Astrocyte (in vitro differentiated cells and primary cell): Measurements from ENCODE around the gene AMOTL1.

ENCODE experiments used
- EZH2 ChIP-seq: IDR thresholded peaks from 2 replicates; pipeline ENCODE4 v1.6.1; 2012; ENCODE audit warnings: mild to moderate bottlenecking, low read length, inconsistent platforms; ENCODE audit not compliant: insufficient read depth
- TF ChIP-seq, protein P1 (sequence below): IDR thresholded peaks from 2 replicates; pipeline ENCODE4 v1.5.1; 2011; ENCODE audit warnings: low read depth, mild to moderate bottlenecking, inconsistent platforms, low read length, moderate library complexity; ENCODE audit not compliant: insufficient read depth

DNA sequence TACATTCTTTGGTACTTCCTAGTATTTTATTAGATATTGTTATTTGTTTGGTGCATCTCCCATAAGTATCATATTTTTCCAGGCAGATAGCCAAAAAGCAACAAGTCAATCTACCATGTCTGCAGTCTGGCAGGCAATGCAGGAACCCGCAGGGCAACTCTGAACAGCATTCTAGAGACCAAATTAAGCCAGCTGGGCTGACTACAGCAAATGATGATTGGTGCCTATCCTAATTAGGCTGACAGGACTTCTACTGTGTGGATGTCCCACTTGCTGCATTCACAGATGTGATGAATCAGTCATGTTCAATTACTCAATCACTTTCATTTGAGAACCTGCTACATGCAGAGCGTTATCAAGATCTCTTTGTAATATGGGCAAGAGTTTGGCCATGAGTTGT lies 40.3 kb upstream of the AMOTL1 start:
- TF ChIP-seq, protein P1, sequence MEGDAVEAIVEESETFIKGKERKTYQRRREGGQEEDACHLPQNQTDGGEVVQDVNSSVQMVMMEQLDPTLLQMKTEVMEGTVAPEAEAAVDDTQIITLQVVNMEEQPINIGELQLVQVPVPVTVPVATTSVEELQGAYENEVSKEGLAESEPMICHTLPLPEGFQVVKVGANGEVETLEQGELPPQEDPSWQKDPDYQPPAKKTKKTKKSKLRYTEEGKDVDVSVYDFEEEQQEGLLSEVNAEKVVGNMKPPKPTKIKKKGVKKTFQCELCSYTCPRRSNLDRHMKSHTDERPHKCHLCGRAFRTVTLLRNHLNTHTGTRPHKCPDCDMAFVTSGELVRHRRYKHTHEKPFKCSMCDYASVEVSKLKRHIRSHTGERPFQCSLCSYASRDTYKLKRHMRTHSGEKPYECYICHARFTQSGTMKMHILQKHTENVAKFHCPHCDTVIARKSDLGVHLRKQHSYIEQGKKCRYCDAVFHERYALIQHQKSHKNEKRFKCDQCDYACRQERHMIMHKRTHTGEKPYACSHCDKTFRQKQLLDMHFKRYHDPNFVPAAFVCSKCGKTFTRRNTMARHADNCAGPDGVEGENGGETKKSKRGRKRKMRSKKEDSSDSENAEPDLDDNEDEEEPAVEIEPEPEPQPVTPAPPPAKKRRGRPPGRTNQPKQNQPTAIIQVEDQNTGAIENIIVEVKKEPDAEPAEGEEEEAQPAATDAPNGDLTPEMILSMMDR: no peak
- no peak for TF ChIP-seq EZH2
